GM12864 (cell line): ENCODE measurements around the gene SNTB2.
"Not testable (repeated sequence)": the region's sequence is repeated elsewhere in the genome, so short reads cannot be mapped to it uniquely, and the experiment has no call there.

ENCODE experiments used
- DNase-seq: peaks from one replicate; pipeline ENCODE4 v3.0.0-alpha.2; 2011; ENCODE audit warnings: low read depth
- H3K4me3 ChIP-seq: 2 replicates; pipeline ENCODE4 v1.5.1; 2011; ENCODE audit warnings: mild to moderate bottlenecking, low read depth, low read length, control low read depth
- TF ChIP-seq, protein P1 (sequence below): IDR thresholded peaks from 2 replicates; pipeline ENCODE4 v1.5.1; 2011; ENCODE audit warnings: low read depth, mild to moderate bottlenecking, moderate library complexity, low read length, control low read depth, inconsistent platforms; ENCODE audit errors: missing control alignments

The SNTB2 gene

DNA sequence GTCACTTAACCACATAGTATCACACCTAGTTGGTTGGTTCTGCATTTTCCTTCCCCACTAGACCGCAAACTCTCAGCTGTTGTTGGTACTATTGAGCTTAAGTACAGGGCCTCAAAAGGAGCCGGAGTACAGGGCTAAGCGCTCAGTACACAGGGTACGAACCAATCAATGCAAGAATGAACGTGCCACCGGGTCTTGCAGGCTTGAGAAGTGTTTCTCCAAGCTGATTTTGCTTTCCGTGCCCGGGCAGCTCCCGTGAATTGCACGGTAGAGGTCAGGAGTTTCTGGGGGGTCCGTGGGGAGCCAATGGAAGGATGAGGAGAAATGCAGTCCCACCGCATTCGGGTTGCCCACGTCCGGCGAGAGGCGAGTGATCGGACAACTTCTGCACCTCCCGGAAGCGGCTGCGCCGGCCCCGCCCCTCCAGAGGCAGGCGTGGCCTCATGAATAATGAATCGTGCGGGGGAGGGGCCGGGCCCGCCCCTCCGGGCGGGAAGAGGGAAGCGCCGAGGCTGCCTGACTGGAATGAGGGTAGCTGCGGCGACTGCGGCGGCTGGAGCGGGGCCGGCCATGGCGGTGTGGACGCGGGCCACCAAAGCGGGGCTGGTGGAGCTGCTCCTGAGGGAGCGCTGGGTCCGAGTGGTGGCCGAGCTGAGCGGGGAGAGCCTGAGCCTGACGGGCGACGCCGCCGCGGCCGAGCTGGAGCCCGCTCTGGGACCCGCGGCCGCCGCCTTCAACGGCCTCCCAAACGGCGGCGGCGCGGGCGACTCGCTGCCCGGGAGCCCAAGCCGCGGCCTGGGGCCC, at the start of gene SNTB2:
SNTB2 (plus strand) TSS at position 523 of the 804 bp plus-strand sequence; CDS start at position 526, 3 bp downstream.
- TF ChIP-seq, protein P1, sequence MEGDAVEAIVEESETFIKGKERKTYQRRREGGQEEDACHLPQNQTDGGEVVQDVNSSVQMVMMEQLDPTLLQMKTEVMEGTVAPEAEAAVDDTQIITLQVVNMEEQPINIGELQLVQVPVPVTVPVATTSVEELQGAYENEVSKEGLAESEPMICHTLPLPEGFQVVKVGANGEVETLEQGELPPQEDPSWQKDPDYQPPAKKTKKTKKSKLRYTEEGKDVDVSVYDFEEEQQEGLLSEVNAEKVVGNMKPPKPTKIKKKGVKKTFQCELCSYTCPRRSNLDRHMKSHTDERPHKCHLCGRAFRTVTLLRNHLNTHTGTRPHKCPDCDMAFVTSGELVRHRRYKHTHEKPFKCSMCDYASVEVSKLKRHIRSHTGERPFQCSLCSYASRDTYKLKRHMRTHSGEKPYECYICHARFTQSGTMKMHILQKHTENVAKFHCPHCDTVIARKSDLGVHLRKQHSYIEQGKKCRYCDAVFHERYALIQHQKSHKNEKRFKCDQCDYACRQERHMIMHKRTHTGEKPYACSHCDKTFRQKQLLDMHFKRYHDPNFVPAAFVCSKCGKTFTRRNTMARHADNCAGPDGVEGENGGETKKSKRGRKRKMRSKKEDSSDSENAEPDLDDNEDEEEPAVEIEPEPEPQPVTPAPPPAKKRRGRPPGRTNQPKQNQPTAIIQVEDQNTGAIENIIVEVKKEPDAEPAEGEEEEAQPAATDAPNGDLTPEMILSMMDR, result no peak

DNA sequence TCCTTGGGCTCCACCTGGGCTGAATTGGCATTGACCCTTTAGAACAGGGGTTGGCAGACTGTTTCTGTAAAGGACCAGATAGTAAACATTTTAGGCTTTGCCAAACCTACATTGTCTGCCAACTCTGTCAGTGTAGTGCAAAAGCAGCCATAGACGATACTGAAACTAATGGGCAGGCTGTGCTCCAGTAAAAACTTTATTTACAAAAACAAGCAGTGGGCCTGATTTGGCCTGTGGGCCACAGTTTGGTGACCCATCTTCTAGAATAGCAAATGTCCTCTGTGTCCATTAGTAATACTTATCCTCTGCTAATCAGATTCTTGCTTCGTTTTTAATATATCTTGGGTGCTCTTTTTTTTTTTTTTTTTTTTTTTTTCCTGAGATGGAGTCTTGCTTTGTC, 48.4 kb upstream of the SNTB2 start:
- no peak for DNase-seq
- TF ChIP-seq, protein P1, result no peak

More for the DNA sequence above, at the start of gene SNTB2:
- peak; percentile 92 for DNase-seq
- H3K4me3 ChIP-seq, result peak within 1 kb of the TSS; percentile 78

DNA sequence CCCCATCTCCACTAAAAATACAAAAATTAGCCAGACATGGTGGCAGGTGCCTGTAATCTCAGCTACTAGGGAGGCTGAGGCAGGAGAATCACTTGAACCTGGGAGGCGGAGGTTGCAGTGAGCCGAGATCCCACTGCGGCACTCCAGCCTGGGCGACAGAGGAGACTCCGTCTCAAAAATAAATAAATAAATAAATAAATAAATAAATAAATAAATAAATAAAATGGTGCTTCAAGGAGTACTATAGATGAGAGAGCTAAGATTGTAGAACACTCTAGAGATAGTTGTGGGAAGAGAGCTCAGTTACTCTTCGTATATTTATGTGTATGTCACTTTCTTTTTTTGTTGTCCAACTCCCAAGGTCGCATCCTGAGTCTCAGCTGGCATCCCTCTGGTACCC, 47.5 kb upstream of the SNTB2 start:
- DNase-seq, H3K4me3 ChIP-seq: not testable (repeated sequence)

More for the DNA sequence above, 48.4 kb upstream of the SNTB2 start:
- no peak overlapping the region for H3K4me3 ChIP-seq

DNA sequence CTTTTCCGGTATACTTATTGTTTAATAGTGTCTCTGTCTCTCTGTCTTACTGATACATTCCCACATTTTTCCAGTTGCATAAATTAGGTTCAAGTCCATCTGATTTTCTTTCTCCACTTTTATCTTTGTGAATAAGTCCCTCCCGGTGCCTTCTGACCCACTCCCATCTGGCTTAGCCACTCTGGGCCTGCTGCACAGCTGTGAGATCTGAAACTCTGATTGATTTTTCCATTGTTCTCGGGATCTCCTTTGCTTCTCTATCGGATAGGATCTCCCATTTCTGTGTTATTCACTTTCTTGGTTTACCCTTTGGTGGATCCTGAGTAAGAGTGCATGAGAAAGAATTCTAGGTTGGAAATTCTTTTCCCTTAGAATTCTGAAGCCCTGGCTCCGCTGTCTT, 46.0 kb upstream of the SNTB2 start:
- no peak overlapping the region for H3K4me3 ChIP-seq
- no peak for DNase-seq
- TF ChIP-seq, protein P1, result no peak

DNA sequence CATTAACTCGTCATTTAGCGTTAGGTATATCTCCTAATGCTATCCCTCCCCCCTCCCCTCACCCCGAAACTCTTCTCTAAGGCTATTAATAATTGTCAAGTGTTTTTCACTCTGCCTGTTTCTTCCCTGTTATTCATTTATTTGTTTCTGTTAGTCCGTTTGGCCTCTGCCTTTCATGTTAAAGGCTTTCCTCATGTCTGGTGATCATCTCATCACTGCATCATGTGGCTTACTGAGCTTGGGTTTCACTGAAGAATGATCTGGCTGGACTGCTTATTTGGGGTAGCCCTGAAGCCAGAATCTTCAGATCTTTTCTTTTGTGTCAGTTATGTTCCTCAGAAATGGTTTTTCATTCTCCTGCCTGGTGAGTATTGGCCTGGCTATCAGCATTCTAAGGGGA, 45.0 kb upstream of the SNTB2 start:
- no peak for DNase-seq
- no peak overlapping the region for H3K4me3 ChIP-seq

DNA sequence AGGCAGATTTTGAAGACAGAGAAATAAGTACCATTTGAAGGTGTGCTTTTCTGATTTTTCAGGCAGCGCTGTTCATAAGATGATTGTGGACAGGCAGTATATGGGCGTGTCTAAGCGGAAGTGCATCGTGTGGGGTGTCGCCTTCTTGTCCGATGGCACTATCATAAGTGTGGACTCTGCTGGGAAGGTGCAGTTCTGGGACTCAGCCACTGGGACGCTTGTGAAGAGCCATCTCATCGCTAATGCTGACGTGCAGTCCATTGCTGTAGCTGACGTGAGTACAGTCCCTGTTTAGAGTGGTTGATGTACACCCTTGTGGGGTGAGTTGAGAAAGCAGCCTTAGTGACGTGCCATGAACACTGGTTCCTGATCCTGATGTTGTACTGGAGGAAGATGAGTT, 43.8 kb upstream of the SNTB2 start:
- TF ChIP-seq, protein P1, result peak; percentile 33
- DNase-seq, result no peak
- H3K4me3 ChIP-seq, result no peak overlapping the region

More for the DNA sequence above, 45.0 kb upstream of the SNTB2 start:
- TF ChIP-seq, protein P1, result no peak

DNA sequence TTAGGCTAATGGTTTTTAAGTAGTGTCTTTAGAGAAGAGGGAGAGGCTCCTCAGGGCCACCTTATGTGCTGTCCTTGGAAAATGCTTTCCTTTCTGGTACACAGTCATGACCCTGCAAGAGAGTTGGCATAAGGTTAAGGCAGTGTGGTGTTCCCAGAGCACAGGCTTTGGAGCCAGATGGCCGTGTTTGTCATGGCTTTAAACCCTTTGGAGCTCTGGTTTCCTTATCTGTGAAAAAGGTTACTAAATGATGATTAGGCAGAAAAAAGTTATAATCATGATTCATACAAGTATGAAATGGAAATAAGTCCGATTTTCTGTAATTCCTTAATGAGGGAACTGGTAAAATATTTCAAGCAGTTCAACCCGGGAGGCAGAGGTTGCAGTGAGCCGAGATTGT, 41.3 kb upstream of the SNTB2 start:
- no peak overlapping the region for H3K4me3 ChIP-seq
- TF ChIP-seq, protein P1, result no peak
- no peak for DNase-seq

DNA sequence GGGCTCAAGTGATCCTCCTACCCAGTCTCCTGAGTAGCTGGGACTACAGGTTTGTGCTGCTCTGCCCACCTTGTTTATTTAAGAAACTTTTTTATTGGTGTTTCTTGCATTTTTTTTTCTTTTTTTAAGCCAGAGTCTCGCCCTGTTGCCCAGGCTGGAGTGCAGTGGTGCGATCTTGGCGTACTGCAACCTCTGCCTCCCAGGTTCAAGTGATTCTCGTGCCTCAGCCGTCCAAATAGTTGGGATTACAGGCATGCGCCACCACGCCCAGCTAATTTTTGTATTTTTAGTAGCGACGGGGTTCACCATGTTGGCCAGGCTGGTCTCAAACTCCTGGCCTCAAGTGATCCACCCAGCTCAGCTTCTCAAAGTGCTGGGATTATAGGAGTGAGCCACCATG, 37.3 kb upstream of the SNTB2 start:
- not testable (repeated sequence) for DNase-seq, H3K4me3 ChIP-seq
